ENCODE data around the gene NAT16.

NAT16 gene

GRCh38 chr7:101169110-101169837 is 10.8 kb downstream of the NAT16 start:
- no peak for TF ChIP-seq CTCF (IDR thresholded peaks at IDR 0.05; ENCODE audit: extremely low read depth, missing control alignments)
- DNase-seq (ENCODE audit: low spot score) = no peak

GRCh38 chr7:101168412-101169049 is 11.6 kb downstream of the NAT16 start:
- no peak for DNase-seq (ENCODE audit: low spot score)
- TF ChIP-seq CTCF (IDR thresholded peaks at IDR 0.05; ENCODE audit: extremely low read depth, missing control alignments) = no peak

GRCh38 chr7:101167645-101168411 is 12.3 kb downstream of the NAT16 start:
- no peak for DNase-seq (ENCODE audit: low spot score)

GRCh38 chr7:101166909-101167644 is 13.0 kb downstream of the NAT16 start:
- no peak for DNase-seq (ENCODE audit: low spot score)
- no peak for TF ChIP-seq CTCF (IDR thresholded peaks at IDR 0.05; ENCODE audit: extremely low read depth, missing control alignments)

More at GRCh38 chr7:101167645-101168411, 12.3 kb downstream of the NAT16 start:
- TF ChIP-seq CTCF (IDR thresholded peaks at IDR 0.05; ENCODE audit: extremely low read depth, missing control alignments) = no peak

- DNase-seq (ENCODE audit: low spot score) = no peak
- TF ChIP-seq CTCF (IDR thresholded peaks at IDR 0.05; ENCODE audit: extremely low read depth, missing control alignments) = no peak
Measured at GRCh38 chr7:101166648-101166908, 13.5 kb downstream of the NAT16 start.

- TF ChIP-seq CTCF (IDR thresholded peaks at IDR 0.05; ENCODE audit: extremely low read depth, missing control alignments) = no peak
- no peak for DNase-seq (ENCODE audit: low spot score)
Measured at GRCh38 chr7:101165958-101166647, 14.0 kb downstream of the NAT16 start.
